GM18861 (cell line): ENCODE results near the gene CNKSR3.

Experiments
- ATAC-seq: cut with Tn5 transposase; IDR thresholded peaks from one replicate; pipeline ENCODE4 v1.9.1; 2021; ENCODE audit not compliant: unreplicated experiment

Gene CNKSR3

GRCh38 chr6:154356690-154357089 is 153.8 kb downstream of the CNKSR3 start, which contains the start of gene IPCEF1:
Gene IPCEF1, minus strand, starts transcription at chr6:154356803. Its CDS starts 90,856 bp downstream, at chr6:154265947.
- peak; percentile 23 for ATAC-seq

GRCh38 chr6:154356113-154356512 is 154.4 kb downstream of the CNKSR3 start:
- ATAC-seq = no peak

GRCh38 chr6:154354265-154354777 is 156.2 kb downstream of the CNKSR3 start:
- ATAC-seq = no peak

- no peak for ATAC-seq
Measured at GRCh38 chr6:154353626-154354025, 156.9 kb downstream of the CNKSR3 start.

- ATAC-seq = peak; percentile 65
Measured at GRCh38 chr6:154352898-154353585, 157.4 kb downstream of the CNKSR3 start.

- ATAC-seq = no peak
Measured at GRCh38 chr6:154350293-154350692, 160.2 kb downstream of the CNKSR3 start.

- no peak for ATAC-seq
Measured at GRCh38 chr6:154347981-154348380, 162.5 kb downstream of the CNKSR3 start.

- no peak for ATAC-seq
Measured at GRCh38 chr6:154345811-154346210, 164.7 kb downstream of the CNKSR3 start.

GRCh38 chr6:154343473-154344308 is 166.8 kb downstream of the CNKSR3 start:
- no peak for ATAC-seq

GRCh38 chr6:154341871-154342270 is 168.6 kb downstream of the CNKSR3 start:
- ATAC-seq = no peak

- no peak for ATAC-seq
Measured at GRCh38 chr6:154341336-154341735, 169.1 kb downstream of the CNKSR3 start.
